Measurements from ENCODE around the gene RINT1. TPM values are rescaled to one million over a fixed set of nuclear protein-coding genes. Genes with fewer than 3 reads are reported as not detected.

Gene RINT1
- total RNA-seq, 2 donors from 2014 or later = 12.6 to 17.4 TPM

DNA sequence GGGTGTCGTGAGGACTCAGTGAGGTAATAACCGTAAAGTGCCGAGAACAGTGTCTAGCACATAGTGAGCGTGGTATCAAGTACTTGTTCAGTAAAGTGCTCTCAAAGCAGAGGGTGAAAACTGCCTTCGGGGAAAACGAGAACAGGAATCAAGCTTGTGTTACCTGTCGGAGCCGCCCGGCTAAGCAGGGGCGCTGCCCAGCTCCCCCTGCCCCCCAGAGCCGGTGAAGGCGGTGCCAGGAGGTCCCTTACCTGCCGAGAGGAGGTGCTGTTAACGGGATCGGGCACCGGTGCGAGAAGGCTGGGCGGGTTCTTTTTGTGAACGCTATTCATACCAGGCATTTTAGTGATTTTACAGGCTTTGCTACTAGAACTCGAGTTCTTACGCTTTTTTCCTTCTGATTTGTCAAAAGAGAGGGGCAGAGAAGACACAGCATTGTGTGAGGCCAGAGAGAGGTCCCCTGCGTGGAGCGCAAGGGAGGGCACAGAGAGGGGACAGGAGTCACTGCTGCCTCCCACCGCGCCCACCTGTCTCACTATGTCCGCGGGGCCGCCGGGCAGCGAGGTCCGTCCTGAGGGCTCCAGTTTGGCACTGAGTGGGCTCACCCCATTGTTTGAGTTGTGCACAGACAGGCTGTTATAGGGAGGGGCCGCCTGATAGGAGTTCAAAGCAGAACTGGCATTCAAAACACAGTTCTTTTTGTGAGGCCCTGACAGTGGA lies 81.8 kb downstream of the RINT1 start:
- H3K4me3 ChIP-seq = no peak overlapping the region
- H3K4me1 ChIP-seq (replicated peaks) = no peaks in the 10 kb centered on the region
- no peak overlapping the region for H3K27ac ChIP-seq
- peaks cover 4 to 9% of the 10 kb centered on the region in 2 donors for H3K36me3 ChIP-seq
- no peaks in the 10 kb centered on the region for H3K9me3 ChIP-seq
- H3K27me3 ChIP-seq (replicated peaks; ENCODE audit: insufficient read depth) = no peaks in the 10 kb centered on the region
- DNase-seq (ENCODE audit: low spot score) = no peak
- intact Hi-C loops (cut with DNase I) = no loop called here
- WGBS = 89% methylated on average over 32 of the region's 32 CpGs
- TF ChIP-seq, protein P1, sequence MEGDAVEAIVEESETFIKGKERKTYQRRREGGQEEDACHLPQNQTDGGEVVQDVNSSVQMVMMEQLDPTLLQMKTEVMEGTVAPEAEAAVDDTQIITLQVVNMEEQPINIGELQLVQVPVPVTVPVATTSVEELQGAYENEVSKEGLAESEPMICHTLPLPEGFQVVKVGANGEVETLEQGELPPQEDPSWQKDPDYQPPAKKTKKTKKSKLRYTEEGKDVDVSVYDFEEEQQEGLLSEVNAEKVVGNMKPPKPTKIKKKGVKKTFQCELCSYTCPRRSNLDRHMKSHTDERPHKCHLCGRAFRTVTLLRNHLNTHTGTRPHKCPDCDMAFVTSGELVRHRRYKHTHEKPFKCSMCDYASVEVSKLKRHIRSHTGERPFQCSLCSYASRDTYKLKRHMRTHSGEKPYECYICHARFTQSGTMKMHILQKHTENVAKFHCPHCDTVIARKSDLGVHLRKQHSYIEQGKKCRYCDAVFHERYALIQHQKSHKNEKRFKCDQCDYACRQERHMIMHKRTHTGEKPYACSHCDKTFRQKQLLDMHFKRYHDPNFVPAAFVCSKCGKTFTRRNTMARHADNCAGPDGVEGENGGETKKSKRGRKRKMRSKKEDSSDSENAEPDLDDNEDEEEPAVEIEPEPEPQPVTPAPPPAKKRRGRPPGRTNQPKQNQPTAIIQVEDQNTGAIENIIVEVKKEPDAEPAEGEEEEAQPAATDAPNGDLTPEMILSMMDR (IDR thresholded peaks at IDR 0.05) = no peak
- TF ChIP-seq POLR2A (IDR thresholded peaks at IDR 0.05) = no peak
- no peak for TF ChIP-seq POLR2AphosphoS5 (IDR thresholded peaks at IDR 0.05)

DNA sequence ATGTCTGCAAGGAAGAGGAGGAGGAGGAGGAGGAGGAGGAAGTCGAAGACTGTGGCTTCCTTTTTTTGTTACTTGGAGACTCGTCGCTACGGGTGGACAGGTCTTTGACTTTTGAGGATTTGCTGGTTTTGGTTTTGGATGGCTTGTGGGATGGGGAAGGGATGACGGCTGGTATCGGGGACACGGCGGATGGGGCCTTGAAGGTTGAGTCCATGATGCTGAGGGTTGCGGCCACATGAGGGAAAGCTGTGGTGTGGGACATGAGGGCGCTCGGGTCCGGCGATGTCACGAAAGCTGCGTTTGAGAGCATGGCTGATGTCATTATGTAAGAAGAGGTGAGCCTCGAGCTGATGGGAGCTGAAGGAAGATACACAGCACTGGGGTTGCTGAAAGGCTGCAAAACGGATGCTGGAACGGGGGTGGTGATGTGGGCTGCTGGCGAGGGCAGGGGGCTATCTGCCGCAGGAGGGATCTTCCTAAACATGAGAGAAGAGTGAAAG lies 82.4 kb downstream of the RINT1 start:
- TF ChIP-seq POLR2A (IDR thresholded peaks at IDR 0.05) (no peak), POLR2AphosphoS5 (IDR thresholded peaks at IDR 0.05) (no peak)
- TF ChIP-seq, protein P1 (IDR thresholded peaks at IDR 0.05) = no peak
- H3K27me3 ChIP-seq (replicated peaks; ENCODE audit: insufficient read depth) = no peaks in the 10 kb centered on the region
- H3K4me3 ChIP-seq = no peak overlapping the region
- peaks cover 4 to 9% of the 10 kb centered on the region in 2 donors for H3K36me3 ChIP-seq
- 94% methylated on average over 20 of the region's 20 CpGs for WGBS
- no peaks in the 10 kb centered on the region for H3K4me1 ChIP-seq (replicated peaks)
- H3K27ac ChIP-seq = no peak overlapping the region
- intact Hi-C loops (cut with DNase I) = no loop called here
- no peaks in the 10 kb centered on the region for H3K9me3 ChIP-seq
- no peak for DNase-seq (ENCODE audit: low spot score)

Other genes with a start within 250 kb of the RINT1 start
- gene SRPK2, start 143.3 kb upstream of the RINT1 start, total RNA-seq = 10 to 100 TPM; 52.6 to 99.5 TPM
- 10 to 100 TPM in 1 of 2 donors, 1 to 10 TPM in 1; 9.6 to 10.4 TPM for gene PUS7, start 9.9 kb upstream of the RINT1 start, total RNA-seq
- gene EFCAB10, start 49.3 kb downstream of the RINT1 start, total RNA-seq = 1 to 10 TPM in 1 of 2 donors, not detected in 1; 6.4 TPM